H9 (cell line): ENCODE measurements around the gene SDHAF2. TPM values are rescaled to one million over a fixed set of nuclear protein-coding genes. Genes with fewer than 3 reads are reported as not detected.

Source experiments
- DNase-seq: peaks from one replicate; pipeline ENCODE4 v3.0.0-alpha.2; 2017
- H2AFZ ChIP-seq: one replicate; pipeline ENCODE4 v1.6.1; 2013; ENCODE audit warnings: mild to moderate bottlenecking, low read length, control low read depth, moderate library complexity
- H2AK5ac ChIP-seq: 2 replicates; pipeline ENCODE4 v1.6.1; 2013; ENCODE audit warnings: low read length, control low read depth, mixed read lengths; ENCODE audit not compliant: insufficient read length
- H2BK120ac ChIP-seq: one replicate; pipeline ENCODE4 v1.6.1; 2013; ENCODE audit warnings: low read depth, mild to moderate bottlenecking, low read length, control low read depth, inconsistent platforms; ENCODE audit not compliant: poor library complexity, severe bottlenecking
- H2BK12ac ChIP-seq: 2 replicates; pipeline ENCODE4 v1.6.1; 2013; ENCODE audit warnings: low read length, control low read depth, mixed read lengths, low read depth; ENCODE audit not compliant: insufficient read length
- H2BK15ac ChIP-seq: 2 replicates; pipeline ENCODE4 v1.6.1; 2013; ENCODE audit warnings: low read depth, low read length, control low read depth
- H2BK20ac ChIP-seq: one replicate; pipeline ENCODE4 v1.6.1; 2013; ENCODE audit warnings: low read depth, mild to moderate bottlenecking, low read length, control low read depth, inconsistent platforms; ENCODE audit not compliant: poor library complexity, severe bottlenecking
- H2BK5ac ChIP-seq: 2 replicates; pipeline ENCODE4 v1.6.1; 2013; ENCODE audit warnings: low read length, control low read depth, mixed read lengths; ENCODE audit not compliant: insufficient read length
- H3K14ac ChIP-seq: 2 replicates; pipeline ENCODE4 v1.6.1; 2013; ENCODE audit warnings: low read length, control low read depth; ENCODE audit not compliant: insufficient read depth
- H3K18ac ChIP-seq: 2 replicates; pipeline ENCODE4 v1.6.1; 2013; ENCODE audit warnings: low read depth, mild to moderate bottlenecking, mixed read lengths, low read length, control low read depth; ENCODE audit not compliant: insufficient read length
- H3K23ac ChIP-seq: 2 replicates; pipeline ENCODE4 v1.6.1; 2013; ENCODE audit warnings: low read length, control low read depth, mixed read lengths, low read depth; ENCODE audit not compliant: insufficient read length
- H3K23me2 ChIP-seq: 2 replicates; pipeline ENCODE4 v1.6.1; 2013; ENCODE audit warnings: low read depth, mild to moderate bottlenecking, mixed read lengths, low read length, control low read depth; ENCODE audit not compliant: insufficient read length, poor library complexity, severe bottlenecking
- H3K27ac ChIP-seq: 2 replicates; pipeline ENCODE4 v1.5.1; 2013; ENCODE audit warnings: low read length, control low read depth, mixed read lengths, low read depth; ENCODE audit not compliant: insufficient read length
- H3K27me3 ChIP-seq: 2 replicates; pipeline ENCODE4 v1.6.1; 2013; ENCODE audit warnings: low read length, control low read depth, inconsistent platforms; ENCODE audit not compliant: insufficient read depth
- H3K4ac ChIP-seq: 2 replicates; pipeline ENCODE4 v1.6.1; 2013; ENCODE audit warnings: low read depth, mild to moderate bottlenecking, control low read depth, inconsistent platforms, low read length, moderate library complexity
- H3K4me1 ChIP-seq: 2 replicates; pipeline ENCODE4 v1.6.1; 2013; ENCODE audit warnings: low read length, control low read depth, inconsistent platforms; ENCODE audit not compliant: insufficient read depth
- H3K4me2 ChIP-seq: 2 replicates; pipeline ENCODE4 v1.6.1; 2013; ENCODE audit warnings: low read length, control low read depth, mixed read lengths; ENCODE audit not compliant: insufficient read length, insufficient read depth
- H3K56ac ChIP-seq: 2 replicates; pipeline ENCODE4 v1.6.1; 2013; ENCODE audit warnings: low read depth, mild to moderate bottlenecking, mixed read lengths, low read length, control low read depth; ENCODE audit not compliant: insufficient read length
- H3K79me1 ChIP-seq: 2 replicates; pipeline ENCODE4 v1.6.1; 2013; ENCODE audit warnings: low read depth, mild to moderate bottlenecking, moderate library complexity, low read length, control low read depth, inconsistent platforms; ENCODE audit not compliant: insufficient read depth, poor library complexity, severe bottlenecking
- H3K79me2 ChIP-seq: 2 replicates; pipeline ENCODE4 v1.6.1; 2013; ENCODE audit warnings: low read length, control low read depth, inconsistent platforms; ENCODE audit not compliant: insufficient read depth
- H3K9ac ChIP-seq: 2 replicates; pipeline ENCODE4 v1.6.1; 2013; ENCODE audit warnings: low read length, control low read depth, mixed read lengths; ENCODE audit not compliant: insufficient read length; ENCODE audit errors: extremely low read depth
- H3K9me3 ChIP-seq: one replicate; pipeline ENCODE4 v1.6.1; 2013; ENCODE audit warnings: low read depth, low read length, inconsistent platforms; ENCODE audit not compliant: control insufficient read depth
- H3T11ph ChIP-seq: one replicate; pipeline ENCODE4 v1.6.1; 2013; ENCODE audit warnings: mild to moderate bottlenecking, low read length, control low read depth, inconsistent platforms
- H4K20me1 ChIP-seq: one replicate; pipeline ENCODE4 v1.6.1; 2013; ENCODE audit not compliant: control insufficient read depth, insufficient read length, insufficient read depth
- H4K5ac ChIP-seq: 2 replicates; pipeline ENCODE4 v1.6.1; 2013; ENCODE audit warnings: low read depth, mild to moderate bottlenecking, mixed read lengths, low read length, control low read depth; ENCODE audit not compliant: insufficient read length
- H4K8ac ChIP-seq: replicated peaks from 2 replicates; pipeline ENCODE4 v1.6.1; 2013; ENCODE audit warnings: low read length, control low read depth, mixed read lengths, low read depth; ENCODE audit not compliant: insufficient read length
- H4K91ac ChIP-seq: 2 replicates; pipeline ENCODE4 v1.6.1; 2013; ENCODE audit warnings: low read depth, mild to moderate bottlenecking, moderate library complexity, mixed read lengths, low read length, control low read depth; ENCODE audit not compliant: insufficient read length
- H3K27ac Mint-ChIP-seq, 3 experiments: 2 replicates in 2 of 3; 3 replicates in 1 of 3; pipeline ENCODE4 v1.8.0; 2020 to 2021; ENCODE audit warnings: mixed read lengths in 3 of 3, mild to moderate bottlenecking in 1 of 3, moderate library complexity in 1 of 3
- H3K27me3 Mint-ChIP-seq: 2 replicates; pipeline ENCODE4 v1.8.0; 2021; ENCODE audit warnings: low read depth, mild to moderate bottlenecking, moderate library complexity, mixed read lengths
- H3K36me3 Mint-ChIP-seq, 3 experiments: 2 replicates in 2 of 3; 3 replicates in 1 of 3; pipeline ENCODE4 v1.8.0; 2020 to 2021; ENCODE audit warnings: low read depth in 3 of 3, mixed read lengths in 3 of 3; ENCODE audit not compliant: insufficient read depth in 1 of 3
- H3K4me1 Mint-ChIP-seq, 2 experiments: 2 replicates each; pipeline ENCODE4 v1.8.0; 2020; ENCODE audit warnings: mixed read lengths in 2 of 2
- H3K4me3 Mint-ChIP-seq, 2 experiments: 2 replicates in 1 of 2; 3 replicates in 1 of 2; pipeline ENCODE4 v1.8.0; 2020 to 2021; ENCODE audit warnings: mild to moderate bottlenecking in 2 of 2, mixed read lengths in 2 of 2, moderate library complexity in 1 of 2
- H3K9me3 Mint-ChIP-seq, 2 experiments: 2 replicates in 1 of 2; 3 replicates in 1 of 2; pipeline ENCODE4 v1.8.0; 2020; ENCODE audit warnings: mild to moderate bottlenecking in 2 of 2, mixed read lengths in 2 of 2, moderate library complexity in 1 of 2
- CTCF ChIP-seq: fragments of 200-600 bp; sonication (generic); conservative IDR thresholded peaks from 3 replicates; pipeline ENCODE4 v1.8.0; 2021; ENCODE audit warnings: antibody characterized with exemption, mild to moderate bottlenecking
- whole genome bisulfite sequencing: extraction: QIAGEN DNeasy Blood & Tissue Kit; methylation state at CpG from one replicate; pipeline ENCODE4 v1.1.7; 2013; ENCODE audit warnings: missing lambda C conversion rate, low lambda C conversion rate, mixed read lengths; ENCODE audit not compliant: insufficient read length; ENCODE audit errors: extremely low coverage; 5-methylcytosine and 5-hydroxymethylcytosine counted together
- total RNA-seq: library from RNA; stranded (reverse); gene quantifications from 2 replicates; pipeline ENCODE4 v1.2.1, GENCODE V29; 2021

SDHAF2 gene
- total RNA-seq, 1 experiment from 2014 or later, result 41.8 TPM

GRCh38 chr11:61404641-61405040, 25.3 kb upstream of the SDHAF2 start:
- Mint-ChIP-seq H3K27ac (no peak overlapping the region; a peak in 1 of 7 replicates), H3K36me3 (peaks cover 25 to 70% (median 67%) of the 10 kb centered on the region in 3 experiments), H3K4me3 (no peak overlapping the region), H3K9me3 (no peaks in the 10 kb centered on the region), H3K4me1 (no peaks in the 10 kb centered on the region), H3K27me3 (no peaks in the 10 kb centered on the region)
- H2BK120ac ChIP-seq, result no peak overlapping the region
- no peaks in the 10 kb centered on the region for H3K23me2 ChIP-seq
- no peak overlapping the region for H3K56ac ChIP-seq
- H3K79me2 ChIP-seq, result no peaks in the 10 kb centered on the region
- no peak overlapping the region for H3K23ac ChIP-seq
- H3K27ac ChIP-seq, result no peak overlapping the region
- no peak overlapping the region for H3K9ac ChIP-seq
- no peak overlapping the region for H3T11ph ChIP-seq
- no peak overlapping the region for H2AFZ ChIP-seq
- H2BK20ac ChIP-seq, result no peak overlapping the region
- DNase-seq, result no peak
- no peak for TF ChIP-seq CTCF
- H2BK5ac ChIP-seq, result no peak overlapping the region
- no peak overlapping the region for H4K5ac ChIP-seq
- H4K8ac ChIP-seq, result no peak overlapping the region
- H3K79me1 ChIP-seq, result no peaks in the 10 kb centered on the region
- no peak overlapping the region for H2AK5ac ChIP-seq
- H2BK12ac ChIP-seq, result no peak overlapping the region
- H3K27me3 ChIP-seq, result no peaks in the 10 kb centered on the region
- no peaks in the 10 kb centered on the region for H3K9me3 ChIP-seq
- no peak overlapping the region for H2BK15ac ChIP-seq
- no peak overlapping the region for H4K91ac ChIP-seq
- H4K20me1 ChIP-seq, result no peaks in the 10 kb centered on the region
- WGBS, result no CpG with 5 or more reads among the region's 4 CpGs
- H3K4me1 ChIP-seq, result no peaks in the 10 kb centered on the region
- no peak overlapping the region for H3K18ac ChIP-seq
- no peak overlapping the region for H3K4me2 ChIP-seq
- no peak overlapping the region for H3K14ac ChIP-seq
- no peak overlapping the region for H3K4ac ChIP-seq
